GM03348 (cell line): ENCODE data around the gene EML1.

Experiments used
- DNase-seq: peaks from one replicate; pipeline ENCODE4 v3.0.0; 2012; ENCODE audit warnings: low spot score

Gene EML1

GRCh38 chr14:99902925-99903324, 109.7 kb downstream of the EML1 start:
- no peak for DNase-seq

- no peak for DNase-seq
Measured at GRCh38 chr14:99904506-99904905, 111.3 kb downstream of the EML1 start.

GRCh38 chr14:99905121-99905520, 111.9 kb downstream of the EML1 start:
- DNase-seq: no peak

GRCh38 chr14:99907761-99908652, 114.8 kb downstream of the EML1 start:
- no peak for DNase-seq

- no peak for DNase-seq
Measured at GRCh38 chr14:99908653-99909250, 115.5 kb downstream of the EML1 start.

- DNase-seq: no peak
Measured at GRCh38 chr14:99909513-99910064, 116.4 kb downstream of the EML1 start.

- peak; percentile 85 for DNase-seq
Measured at GRCh38 chr14:99910337-99911309, 117.4 kb downstream of the EML1 start.

GRCh38 chr14:99915305-99916090, 122.3 kb downstream of the EML1 start:
- DNase-seq: no peak

GRCh38 chr14:99916091-99916383, 122.8 kb downstream of the EML1 start:
- no peak for DNase-seq

- no peak for DNase-seq
Measured at GRCh38 chr14:99918781-99919180, 125.6 kb downstream of the EML1 start.

GRCh38 chr14:99921425-99921824, 128.2 kb downstream of the EML1 start:
- DNase-seq: no peak

- DNase-seq: no peak
Measured at GRCh38 chr14:99924379-99924778, 131.2 kb downstream of the EML1 start.

GRCh38 chr14:99925471-99925870, 132.3 kb downstream of the EML1 start:
- DNase-seq: no peak

- DNase-seq: no peak
Measured at GRCh38 chr14:99928963-99929362, 135.8 kb downstream of the EML1 start.

- no peak for DNase-seq
Measured at GRCh38 chr14:99929601-99930000, 136.4 kb downstream of the EML1 start.

- peak; percentile 27 for DNase-seq
Measured at GRCh38 chr14:99930420-99931274, 137.4 kb downstream of the EML1 start.

GRCh38 chr14:99931308-99931707, 138.1 kb downstream of the EML1 start:
- DNase-seq: no peak

GRCh38 chr14:99936056-99936455, 142.8 kb downstream of the EML1 start:
- no peak for DNase-seq

- DNase-seq: no peak
Measured at GRCh38 chr14:99936738-99937474, 143.7 kb downstream of the EML1 start.
